Measurements from ENCODE around the gene EFNB1. TPM values are rescaled to one million over a fixed set of nuclear protein-coding genes. Genes with fewer than 3 reads are reported as not detected.

EFNB1 gene
- total and polyA plus RNA-seq, 9 of the 15 experiments (the other 6 are each of a cell fraction or from before 2014, with no cell fraction given) = 0.01 to 2.1 (median 0.99) TPM; not detected in 1

GRCh38 chrX:68824565-68825125 is 4.2 kb upstream of the EFNB1 start:
- ATAC-seq (no peak), DNase-seq (ENCODE audit: extremely low read depth in 1 of 4, low spot score in 3 of 4) (no peak), FAIRE-seq (no peak)
- BruUV-seq (replicated peaks) = no TSS peak
- intact Hi-C loops (cut with micrococcal nuclease) = loop anchor here (10.0 kb wide), 1 partner anchor 1270 kb away; no protein-coding TSS in a partner anchor
- no peaks in the 10 kb centered on the region for H3K27me3 ChIP-seq (ENCODE audit: control insufficient read depth in 2 of 2, insufficient read depth in 2 of 2, low read length in 2 of 2)
- no peaks in the 10 kb centered on the region for H3K9me3 ChIP-seq (replicated peaks; ENCODE audit: control insufficient read depth, insufficient read depth, low read depth, low read length)
- no peaks in the 10 kb centered on the region for H4K20me1 ChIP-seq (replicated peaks; ENCODE audit: control insufficient read depth, insufficient read depth, low read length)
- H3K79me2 ChIP-seq (ENCODE audit: control insufficient read depth, insufficient read depth, low read length) = no peaks in the 10 kb centered on the region
- peaks cover 0 to 13% of the 10 kb centered on the region in 2 experiments; a peak in 2 of 5 replicates for H3K4me1 ChIP-seq (replicated peaks in 1 of 2; ENCODE audit: control insufficient read depth in 2 of 2, insufficient read depth in 2 of 2, low read length in 2 of 2)
- POLR2A ChIA-PET = interaction anchor here (0.5 kb wide), 1 partner anchor 1347 kb away, joined by 3 read pairs; no protein-coding TSS in a partner anchor
- no peaks in the 10 kb centered on the region for H3K36me3 ChIP-seq (ENCODE audit: control insufficient read depth, insufficient read depth, low read length)
- H3K27ac ChIP-seq (ENCODE audit: extremely low read depth, low read depth, low read length) = no peak overlapping the region
- no peak overlapping the region for H3K4me3 ChIP-seq
- no peak overlapping the region for H3K9ac ChIP-seq (ENCODE audit: insufficient read depth in 1 of 2, low read depth in 2 of 2, low read length in 2 of 2)
- no peaks in the 10 kb centered on the region for H3K9me1 ChIP-seq (ENCODE audit: control insufficient read depth, insufficient read depth, low read length)
- H2AFZ ChIP-seq (ENCODE audit: low read depth, low read length) = no peak overlapping the region
- 0% methylated on average over 3 of the region's 5 CpGs for WGBS (ENCODE audit: insufficient coverage, low coverage, missing lambda C conversion rate)
- CTCF ChIA-PET (ENCODE audit: low intra/inter-chr PET ratio) = no interaction called here
- H3K4me2 ChIP-seq (ENCODE audit: insufficient read depth, low read length) = no peak overlapping the region
- in situ Hi-C loops (cut with MboI) = loop anchor here (5.0 to 25.0 kb wide), 6 partner anchors 90 to 637 kb away; no protein-coding TSS in a partner anchor
- TF ChIP-seq GABPB1 (CRISPR knock-in tag; IDR thresholded peaks at IDR 0.05) (no peak), ZBTB49 (CRISPR knock-in tag; IDR thresholded peaks at IDR 0.05; ENCODE audit: borderline replicate concordance) (no peak), RNF2 (IDR thresholded peaks at IDR 0.05) (no peak), DLX4 (CRISPR knock-in tag; IDR thresholded peaks at IDR 0.05) (no peak), SP2 (IDR thresholded peaks at IDR 0.05; ENCODE audit: extremely low read depth, low read depth, low read length, poor library complexity, severe bottlenecking) (no peak), GTF3C2 (IDR thresholded peaks at IDR 0.05; ENCODE audit: borderline replicate concordance, extremely low read depth, insufficient read length) (no peak), RBM14 (IDR thresholded peaks at IDR 0.05; ENCODE audit: borderline replicate concordance, insufficient read depth, low read depth, low read length) (no peak), ARHGAP35 (IDR thresholded peaks at IDR 0.05; ENCODE audit: partially characterized antibody) (no peak), ARID3B (CRISPR knock-in tag; IDR thresholded peaks at IDR 0.05; ENCODE audit: borderline replicate concordance) (no peak), ZNF212 (CRISPR knock-in tag; IDR thresholded peaks at IDR 0.05) (no peak)

Data from K562 (cell line).